H1 (cell line): ENCODE data around the gene CD84. TPM values are rescaled to one million over a fixed set of nuclear protein-coding genes. Genes with fewer than 3 reads are reported as not detected.
"Not testable (repeated sequence)": the region's sequence is repeated elsewhere in the genome, so short reads cannot be mapped to it uniquely, and the experiment has no call there.

Experiments used
- CTCF ChIA-PET: fragments of 300-600 bp; sonication (Branson Sonifier 250); formaldehyde crosslinking; loops from one replicate; lab custom pipeline; 2021; ENCODE audit not compliant: partially characterized antibody; lab: Charles Lee
- POLR2A ChIA-PET: fragments of 300-600 bp; sonication (Branson Sonifier 250); formaldehyde crosslinking; loops from one replicate; lab custom pipeline; 2021; ENCODE audit warnings: inconsistent platforms; ENCODE audit not compliant: partially characterized antibody; lab: Charles Lee
- DNase-seq, 2 experiments: peaks; one replicate each; pipeline versions ENCODE4 v3.0.0 to v3.0.0-alpha.2; 2010 to 2022; ENCODE audit warnings: low spot score in 2 of 2, low read depth in 1 of 2, mixed read lengths in 1 of 2
- FAIRE-seq: peaks from 2 replicates; lab custom pipeline; 2011; peaks lifted over from hg19 to GRCh38; lab: Jason Lieb, UNC
- H2AFZ ChIP-seq: 2 replicates; pipeline ENCODE4 v1.8.1; 2012; ENCODE audit warnings: low read length, inconsistent platforms
- H2AK5ac ChIP-seq: 2 replicates; pipeline ENCODE4 v1.6.1; 2013; ENCODE audit warnings: low read depth, low read length
- H2BK120ac ChIP-seq: replicated peaks from 2 replicates; pipeline ENCODE3; 2013; ENCODE audit warnings: low read depth, low read length, inconsistent platforms
- H2BK12ac ChIP-seq: 2 replicates; pipeline ENCODE4 v1.6.1; 2013; ENCODE audit warnings: low read depth, low read length
- H2BK15ac ChIP-seq: 2 replicates; pipeline ENCODE4 v1.6.1; 2013; ENCODE audit warnings: low read length
- H2BK20ac ChIP-seq: 2 replicates; pipeline ENCODE4 v1.6.1; 2013; ENCODE audit warnings: low read length
- H2BK5ac ChIP-seq: 2 replicates; pipeline ENCODE4 v1.6.1; 2013; ENCODE audit warnings: low read depth, low read length
- H3K14ac ChIP-seq: 2 replicates; pipeline ENCODE4 v1.6.1; 2013; ENCODE audit warnings: inconsistent platforms; ENCODE audit not compliant: insufficient read length
- H3K18ac ChIP-seq: 2 replicates; pipeline ENCODE4 v1.6.1; 2013; ENCODE audit warnings: low read length; ENCODE audit errors: extremely low read depth
- H3K23ac ChIP-seq: 2 replicates; pipeline ENCODE4 v1.6.1; 2013; ENCODE audit warnings: inconsistent platforms; ENCODE audit not compliant: insufficient read length
- H3K23me2 ChIP-seq: 2 replicates; pipeline ENCODE4 v1.6.1; 2013; ENCODE audit warnings: low read depth, low read length
- H3K27ac ChIP-seq: 2 replicates; pipeline ENCODE4 v1.6.1; 2011; ENCODE audit warnings: low read depth, low read length, inconsistent platforms
- H3K27me3 ChIP-seq, 4 experiments: replicated peaks in 1 of 4; 1 replicate in 1 of 4; 2 replicates in 3 of 4; pipeline versions ENCODE4 v1.6.1 to v1.8.1; 2011 to 2013; ENCODE audit warnings: low read length in 3 of 4, mild to moderate bottlenecking in 3 of 4, inconsistent platforms in 2 of 4, mixed read lengths in 2 of 4, moderate library complexity in 1 of 4; ENCODE audit not compliant: control insufficient read depth in 3 of 4, insufficient read depth in 3 of 4; ENCODE audit errors: extremely low read depth in 1 of 4
- H3K36me3 ChIP-seq, 4 experiments: 2 replicates each; pipeline versions ENCODE4 v1.6.1 to v1.8.1; 2011 to 2013; ENCODE audit warnings: mild to moderate bottlenecking in 4 of 4, low read length in 3 of 4, moderate library complexity in 2 of 4, control low read depth in 1 of 4, inconsistent platforms in 1 of 4; ENCODE audit not compliant: insufficient read depth in 4 of 4, control insufficient read depth in 2 of 4
- H3K4ac ChIP-seq: replicated peaks from 2 replicates; pipeline ENCODE3; 2013; ENCODE audit warnings: low read length, low read depth, mixed read lengths, inconsistent platforms; ENCODE audit not compliant: insufficient read length
- H3K4me1 ChIP-seq, 4 experiments: replicated peaks in 1 of 4; 1 replicate in 1 of 4; 2 replicates in 3 of 4; pipeline versions ENCODE4 v1.6.1 to v1.8.1; 2011 to 2013; ENCODE audit warnings: low read length in 3 of 4, inconsistent platforms in 2 of 4, mixed read lengths in 1 of 4; ENCODE audit not compliant: insufficient read depth in 4 of 4, control insufficient read depth in 3 of 4
- H3K4me2 ChIP-seq, 2 experiments: 2 replicates each; pipeline versions ENCODE4 v1.6.1 to v1.8.1; 2011 to 2013; ENCODE audit warnings: low read depth in 2 of 2, low read length in 2 of 2, control low read depth in 1 of 2, inconsistent platforms in 1 of 2, mild to moderate bottlenecking in 1 of 2; ENCODE audit not compliant: insufficient read depth in 1 of 2
- H3K4me3 ChIP-seq, 4 experiments: fragments of 200-600, 300-600 bp in 1 of 4; sonication (generic), shearing (Covaris generic), sonication (Bioruptor Twin) in 1 of 4; 2 replicates each; pipeline versions ENCODE4 v1.5.1 to v1.8.1; 2011 to 2016; ENCODE audit warnings: low read length in 4 of 4, low read depth in 3 of 4, control low read depth in 2 of 4, inconsistent platforms in 2 of 4, mild to moderate bottlenecking in 2 of 4, mixed read lengths in 1 of 4, moderate library complexity in 1 of 4; ENCODE audit not compliant: insufficient read depth in 2 of 4; ENCODE audit errors: extremely low read depth in 1 of 4
- H3K56ac ChIP-seq: replicated peaks from 2 replicates; pipeline ENCODE3; 2013; ENCODE audit warnings: low read depth, mild to moderate bottlenecking, mixed read lengths, low read length, inconsistent platforms; ENCODE audit not compliant: insufficient read length
- H3K79me1 ChIP-seq: 2 replicates; pipeline ENCODE4 v1.6.1; 2013; ENCODE audit warnings: low read depth, low read length, control low read depth
- H3K79me2 ChIP-seq, 2 experiments: 2 replicates each; pipeline versions ENCODE4 v1.6.1 to v1.8.1; 2012 to 2013; ENCODE audit warnings: low read length in 2 of 2, mild to moderate bottlenecking in 2 of 2, inconsistent platforms in 1 of 2; ENCODE audit not compliant: insufficient read depth in 2 of 2, control insufficient read depth in 1 of 2
- H3K9ac ChIP-seq, 4 experiments: replicated peaks in 1 of 4; 1 replicate in 1 of 4; 2 replicates in 3 of 4; pipeline versions ENCODE4 v1.6.1 to v1.8.1; 2011 to 2013; ENCODE audit warnings: low read depth in 3 of 4, low read length in 3 of 4, control low read depth in 2 of 4, mild to moderate bottlenecking in 2 of 4, moderate library complexity in 2 of 4, inconsistent platforms in 1 of 4; ENCODE audit errors: extremely low read depth in 1 of 4
- H3K9me3 ChIP-seq, 2 experiments: 2 replicates each; pipeline versions ENCODE4 v1.6.1 to v1.8.1; 2012 to 2013; ENCODE audit warnings: mild to moderate bottlenecking in 2 of 2, moderate library complexity in 2 of 2, control low read depth in 1 of 2, inconsistent platforms in 1 of 2, low read depth in 1 of 2, low read length in 1 of 2, mixed read lengths in 1 of 2; ENCODE audit not compliant: insufficient read depth in 2 of 2
- H4K20me1 ChIP-seq, 2 experiments: replicated peaks in 1 of 2; 2 replicates each; pipeline versions ENCODE3 to v1.8.1; 2011 to 2013; ENCODE audit warnings: inconsistent platforms in 2 of 2, low read length in 2 of 2, mild to moderate bottlenecking in 1 of 2; ENCODE audit not compliant: insufficient read depth in 2 of 2, control insufficient read depth in 1 of 2
- H4K5ac ChIP-seq: 2 replicates; pipeline ENCODE4 v1.6.1; 2013; ENCODE audit warnings: low read length, low read depth, mixed read lengths, inconsistent platforms; ENCODE audit not compliant: insufficient read length
- H4K8ac ChIP-seq: 2 replicates; pipeline ENCODE4 v1.8.0; 2013; ENCODE audit warnings: mild to moderate bottlenecking, moderate library complexity, low read length, inconsistent platforms; ENCODE audit not compliant: insufficient read depth; ENCODE audit errors: extremely low read depth
- H4K91ac ChIP-seq: replicated peaks from 2 replicates; pipeline ENCODE3; 2013; ENCODE audit warnings: low read length, mixed read lengths, inconsistent platforms; ENCODE audit not compliant: insufficient read length
- WGBS, 2 experiments: shearing (Covaris generic) in 1 of 2; methylation state at CpG; one replicate each; pipeline versions ENCODE4 v1.1.6 to v1.1.7; 2013 to 2015; ENCODE audit warnings: low lambda C conversion rate in 2 of 2, mixed read lengths in 2 of 2, inconsistent platforms in 1 of 2, low coverage in 1 of 2, missing lambda C conversion rate in 1 of 2; ENCODE audit not compliant: insufficient replicate concordance in 2 of 2, insufficient coverage in 1 of 2, insufficient read length in 1 of 2; ENCODE audit errors: extremely low coverage in 1 of 2, missing lambda C conversion rate in 1 of 2; 5-methylcytosine and 5-hydroxymethylcytosine counted together
- polyA plus RNA-seq, 7 experiments: library from polyadenylated mRNA; depleted of rRNA in 3 of 7; stranded (reverse) in 5 of 7; unstranded in 2 of 7; fragments of >200 nt in 5 of 7; fragments of 200-250 nt in 2 of 7; gene quantifications; 1 replicate in 5 of 7; 2 replicates in 1 of 7; 4 replicates in 1 of 7; pipeline versions ENCODE4 v1.2.1 to v1.2.3, GENCODE V29; 2011 to 2013; ENCODE audit warnings: missing spikeins in 2 of 7, mixed read lengths in 2 of 7
- total RNA-seq: library from RNA; stranded (reverse); fragmentation: NEBNext Ultra II Directional; extraction: Animal tissue kit (Norgen Biotek cat#: 25700); gene quantifications from 2 replicates; pipeline ENCODE4 v1.2.1, GENCODE V29; 2021

Gene CD84
- total and polyA plus RNA-seq, 2 of the 8 experiments (the other 6 are each of a cell fraction or from before 2014, with no cell fraction given) = not detected

GRCh38 chr1:160582976-160583375, 3.7 kb upstream of the CD84 start:
- WGBS, 2 experiments = 92% methylated on average over 2 of the region's 2 CpGs; no CpG with 5 or more reads in 1 of the 2 experiments
- H2BK5ac ChIP-seq, H2BK12ac ChIP-seq, H2AK5ac ChIP-seq, H3K9me3 ChIP-seq, H3K9ac ChIP-seq, H3K14ac ChIP-seq, H3K4ac ChIP-seq, H3K36me3 ChIP-seq, H3K23me2 ChIP-seq, H3K79me1 ChIP-seq, POLR2A ChIA-PET, H3K56ac ChIP-seq, H3K18ac ChIP-seq, H2AFZ ChIP-seq, DNase-seq, H3K27ac ChIP-seq, H3K4me1 ChIP-seq, H3K4me3 ChIP-seq, H3K27me3 ChIP-seq, H3K79me2 ChIP-seq, H2BK20ac ChIP-seq, H2BK15ac ChIP-seq, H4K5ac ChIP-seq, H4K8ac ChIP-seq, FAIRE-seq, H2BK120ac ChIP-seq, H3K4me2 ChIP-seq, H3K23ac ChIP-seq, H4K91ac ChIP-seq, H4K20me1 ChIP-seq: not testable (repeated sequence)
- CTCF ChIA-PET = interaction anchor here (1.0 kb wide), 1 partner anchor 39 kb away, joined by 3 read pairs; no protein-coding TSS in a partner anchor
